C4-2B (cell line): ENCODE measurements around the gene SMG6.

Experiments
- CTCF ChIP-seq: fragments of 450-650 bp; conservative IDR thresholded peaks from 2 replicates; pipeline ENCODE4 v1.5.1; 2017; ENCODE audit warnings: mild to moderate bottlenecking
- ZFX ChIP-seq: fragments of 450-650 bp; IDR thresholded peaks from 2 replicates; pipeline ENCODE4 v1.6.1; 2017

GRCh38 chr17:2266045-2266864 lies 37.3 kb downstream of the SMG6 start:
- no peak for TF ChIP-seq CTCF
- TF ChIP-seq ZFX: no peak
